ENCODE results near the gene BEST4. TPM values are rescaled to one million over a fixed set of nuclear protein-coding genes. Genes with fewer than 3 reads are reported as not detected.

Gene BEST4
- total RNA-seq, 2 experiments from 2014 or later, result 0.44 to 3.1 TPM

- Histone ChIP-seq H3K9me2 (ENCODE audit: insufficient read depth, low read length) (no peaks in the 10 kb centered on the region), H3K27ac (ENCODE audit: low read depth, low read length, poor library complexity, severe bottlenecking) (no peak overlapping the region), H3K79me2 (ENCODE audit: insufficient read depth, low read depth, low read length) (no peaks in the 10 kb centered on the region), H3K9me3 (ENCODE audit: low read length) (no peaks in the 10 kb centered on the region), H3K36me3 (ENCODE audit: insufficient read depth, low read length) (no peaks in the 10 kb centered on the region), H3K4me2 (ENCODE audit: low read length) (no peak overlapping the region), H2AFZ (ENCODE audit: low read length) (peak overlapping the region; percentile 81), H3K4me1 (ENCODE audit: insufficient read depth, low read length, poor library complexity, severe bottlenecking) (peaks cover 45% of the 10 kb centered on the region), H4K20me1 (ENCODE audit: insufficient read depth, low read length) (no peaks in the 10 kb centered on the region), H3K4me3 (ENCODE audit: low read depth, low read length, poor library complexity, severe bottlenecking) (no peak overlapping the region)
- BruUV-seq (replicated peaks), result no TSS peak
- no peak for TF ChIP-seq EZH2phosphoT487 (IDR thresholded peaks at IDR 0.05; ENCODE audit: borderline replicate concordance, low read depth, low read length)
- no peak for TF ChIP-seq CTCF (conservative IDR thresholded peaks at IDR 0.05; ENCODE audit: low read length)
- ChIA-PET CTCF (ENCODE audit: unreplicated experiment) (no interaction called here), POLR2A (interaction anchor here (1.2 to 9.1 kb wide), 7 partner anchors 12 to 85 kb away, joined by 3 to 147 read pairs (median 33); partner anchors contain the start of gene RPS8)
- intact Hi-C loops (cut with micrococcal nuclease; ENCODE audit: unreplicated experiment), result loop anchor here (10.0 kb wide), 1 partner anchor 761 kb away; the partner anchor contains the start of gene TESK2
- DNase-seq (ENCODE audit: low spot score), result no peak
These were observed 54.2 kb downstream of the BEST4 start for GRCh38 chr1:44733784-44734183.

Small RNA genes lying within 50 kb of the gene (small RNA-seq; reads per million reads assigned to genes)
- gene SNORD38A (130 reads per million, percentile 99 among the genes with 10 or more reads in this experiment), gene SNORD38B (not detected), gene SNORD46 (993 reads per million, percentile 100 among the genes with 10 or more reads in this experiment), gene SNORD55 (not detected)

Other genes starting within 250 kb of the BEST4 start
- 5.5 and 6.6 TPM in 2 replicates for gene TMEM53, start 113.7 kb downstream of the BEST4 start, total RNA-seq (2014; rRNA removed; shearing (Covaris generic))
- gene TMEM53, start 113.7 kb downstream of the BEST4 start, total RNA-seq (2022), result 8.1 and 8.9 TPM in 2 replicates
- gene ARMH1, start 113.5 kb downstream of the BEST4 start, total RNA-seq (2014; rRNA removed; shearing (Covaris generic)), result 5.3 and 7.8 TPM in 2 replicates
- 7.9 and 8.9 TPM in 2 replicates for gene ARMH1, start 113.5 kb downstream of the BEST4 start, total RNA-seq (2022)
- not detected in 2 replicates for gene RNU5D-1, start 57.0 kb downstream of the BEST4 start, total RNA-seq (2014; rRNA removed; shearing (Covaris generic))
- gene RNU5D-1, start 57.0 kb downstream of the BEST4 start, total RNA-seq (2022), result not detected in 2 replicates
- gene KIF2C, start 48.3 kb downstream of the BEST4 start, total RNA-seq (2014; rRNA removed; shearing (Covaris generic)), result 150 and 159 TPM in 2 replicates
- gene KIF2C, start 48.3 kb downstream of the BEST4 start, total RNA-seq (2022), result 140 and 156 TPM in 2 replicates
- gene RPS8, start 12.6 kb downstream of the BEST4 start, total RNA-seq (2014; rRNA removed; shearing (Covaris generic)), result 4,149 and 4,355 TPM in 2 replicates
- gene RPS8, start 12.6 kb downstream of the BEST4 start, total RNA-seq (2022), result 2,707 and 2,775 TPM in 2 replicates
- 8.3 and 10.1 TPM in 2 replicates for gene PLK3, start 12.2 kb upstream of the BEST4 start, total RNA-seq (2014; rRNA removed; shearing (Covaris generic))
- gene PLK3, start 12.2 kb upstream of the BEST4 start, total RNA-seq (2022), result 8.8 and 10.8 TPM in 2 replicates
- 1.5 TPM in 1 of 2 replicates, not detected in the other for gene DYNLT4, start 19.2 kb upstream of the BEST4 start, total RNA-seq (2014; rRNA removed; shearing (Covaris generic))
- not detected in 2 replicates for gene DYNLT4, start 19.2 kb upstream of the BEST4 start, total RNA-seq (2022)
- 0.21 and 0.44 TPM in 2 replicates for gene BTBD19, start 20.4 kb upstream of the BEST4 start, total RNA-seq (2014; rRNA removed; shearing (Covaris generic))
- 2.0 and 2.7 TPM in 2 replicates for gene BTBD19, start 20.4 kb upstream of the BEST4 start, total RNA-seq (2022)
- 0.39 and 0.60 TPM in 2 replicates for gene PTCH2, start 55.1 kb upstream of the BEST4 start, total RNA-seq (2014; rRNA removed; shearing (Covaris generic))
- gene PTCH2, start 55.1 kb upstream of the BEST4 start, total RNA-seq (2022), result 0.68 and 1.0 TPM in 2 replicates
- 24.7 and 26.6 TPM in 2 replicates for gene EIF2B3, start 198.4 kb upstream of the BEST4 start, total RNA-seq (2014; rRNA removed; shearing (Covaris generic))
- gene EIF2B3, start 198.4 kb upstream of the BEST4 start, total RNA-seq (2022), result 23.7 and 25.5 TPM in 2 replicates
- 12.4 and 13.3 TPM in 2 replicates for gene HECTD3, start 223.2 kb upstream of the BEST4 start, total RNA-seq (2014; rRNA removed; shearing (Covaris generic))
- gene HECTD3, start 223.2 kb upstream of the BEST4 start, total RNA-seq (2022), result 30.1 and 31.9 TPM in 2 replicates
- 57.4 and 73.5 TPM in 2 replicates for gene UROD, start 224.1 kb upstream of the BEST4 start, total RNA-seq (2014; rRNA removed; shearing (Covaris generic))
- 61.6 and 64.4 TPM in 2 replicates for gene UROD, start 224.1 kb upstream of the BEST4 start, total RNA-seq (2022)